NCI-H2029 (cell line): Measurements from ENCODE around the gene PACSIN2.

ENCODE experiments used
- DNase-seq: peaks from one replicate; lab custom pipeline; 2025; lab: John Stamatoyannopoulos, UW

The PACSIN2 gene

GRCh38 chr22:42857845-42858481, 157.0 kb downstream of the PACSIN2 start:
- peak; percentile 71 for DNase-seq

DNA sequence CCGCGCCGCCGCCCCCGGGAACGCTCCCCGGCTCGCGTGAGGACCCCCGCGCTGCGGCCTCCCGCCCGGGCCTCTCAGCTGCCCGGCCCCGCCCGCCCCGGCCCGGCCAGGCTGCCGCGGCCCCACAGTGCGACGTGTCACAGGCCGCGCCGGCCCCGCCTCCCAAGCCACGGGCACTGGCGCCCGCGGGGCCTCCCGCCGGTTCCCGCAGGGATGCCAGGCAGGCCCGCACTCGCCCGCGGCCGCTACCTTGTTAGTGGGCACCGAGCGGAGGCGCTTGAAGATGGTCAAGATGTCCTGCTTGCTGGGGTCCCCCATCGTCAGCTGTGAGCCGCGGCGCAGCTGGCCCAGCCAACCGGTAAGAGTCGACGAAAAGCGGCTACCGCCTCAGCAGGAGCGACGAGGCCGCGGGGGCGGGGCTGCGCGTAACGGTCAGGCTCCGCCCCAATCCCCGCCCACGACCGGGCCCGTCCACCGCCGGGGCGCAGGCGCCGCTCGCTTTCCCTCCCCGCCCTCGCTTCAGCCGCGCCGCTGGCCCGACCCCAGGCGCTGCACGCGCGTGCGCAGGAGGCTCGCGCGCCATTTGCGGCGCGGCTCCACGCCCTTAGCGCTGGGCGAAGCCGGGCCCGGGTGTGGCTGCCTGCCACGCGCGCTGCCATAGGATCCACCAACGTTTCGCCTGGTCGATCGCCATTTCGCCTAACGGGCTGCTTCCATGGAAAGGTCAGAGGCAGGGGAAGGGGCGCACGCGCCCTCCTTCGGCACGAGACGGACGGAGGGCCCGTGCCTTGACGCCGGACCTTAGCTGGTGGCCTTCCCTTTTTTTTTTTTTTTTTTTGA, 157.9 kb downstream of the PACSIN2 start, which contains the start of gene ARFGAP3:
Gene ARFGAP3, minus strand, starts transcription at position 409 of the 840 bp plus-strand sequence. Its CDS starts 91 bp downstream, at position 318.
- DNase-seq, result peak; percentile 86

DNA sequence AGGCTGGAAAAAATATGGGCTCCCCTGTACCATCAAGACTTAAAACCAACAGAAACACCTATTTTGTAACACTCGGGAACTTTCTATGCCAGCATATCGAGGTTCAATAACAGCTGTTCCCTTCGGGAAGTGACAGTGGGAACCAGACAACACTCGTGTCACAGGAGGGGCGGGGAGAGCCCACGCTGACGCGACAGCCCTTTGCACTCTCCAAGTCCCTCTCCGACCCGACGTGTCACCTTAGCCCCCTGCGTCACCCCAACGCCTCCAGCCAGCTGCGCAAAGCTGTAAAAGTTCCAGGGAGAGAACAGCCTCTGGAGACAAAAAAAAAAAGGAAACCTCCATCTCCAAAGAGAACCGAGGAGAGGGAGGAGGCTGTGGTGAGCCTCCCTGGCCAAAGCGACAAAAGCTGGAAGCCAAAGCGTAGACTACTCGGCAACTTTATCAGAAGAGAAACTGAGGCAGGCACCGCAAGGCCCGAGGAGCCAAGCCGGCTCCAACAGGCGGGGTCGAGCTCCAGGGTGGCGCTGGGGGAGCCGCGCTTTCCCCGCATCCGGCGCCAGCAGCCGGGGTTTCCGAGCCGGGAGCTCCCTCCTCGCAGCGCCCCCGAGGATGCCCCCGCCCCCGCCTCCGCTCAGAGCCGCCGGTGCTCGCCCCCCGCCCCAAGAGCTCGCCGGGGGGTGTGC, 158.6 kb downstream of the PACSIN2 start:
- DNase-seq, result no peak

DNA sequence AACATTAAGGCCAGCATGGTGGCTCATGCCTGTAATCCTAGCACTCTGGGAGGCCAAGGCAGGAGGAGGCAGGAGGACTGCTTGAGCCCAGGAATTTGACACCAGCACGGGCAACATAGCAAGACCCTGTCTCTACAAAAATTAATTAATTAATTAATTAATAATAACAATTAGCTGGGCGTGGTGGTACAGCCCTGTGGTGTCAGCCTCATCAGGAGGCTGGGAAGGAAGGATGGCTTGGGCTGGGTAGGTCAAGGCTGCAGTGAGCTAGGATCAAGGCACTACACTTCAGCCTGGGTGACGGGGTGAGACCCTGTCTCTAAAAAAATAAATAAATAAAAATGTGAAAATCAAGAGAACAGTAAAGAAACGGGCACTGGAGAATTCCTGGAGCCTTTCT, 159.2 kb downstream of the PACSIN2 start:
- no peak for DNase-seq

DNA sequence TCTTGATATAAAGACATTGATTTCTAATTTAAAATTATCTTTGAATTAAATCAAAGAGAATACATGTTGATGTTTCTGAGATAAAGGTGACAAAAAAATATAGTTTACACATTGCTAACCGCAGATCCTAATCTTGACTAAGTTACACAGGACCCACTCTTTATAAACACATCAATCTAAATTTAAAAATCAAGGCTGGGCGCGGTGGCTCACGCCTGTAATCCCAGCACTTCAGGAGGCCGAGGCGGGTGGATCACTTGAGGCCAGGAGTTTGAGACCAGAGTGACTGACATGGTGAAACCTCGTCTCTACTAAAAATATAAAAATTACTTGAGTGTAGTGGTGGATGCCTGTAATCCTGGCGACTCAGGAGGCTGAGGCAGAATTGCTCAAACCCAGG, 159.7 kb downstream of the PACSIN2 start:
- no peak for DNase-seq

- no peak for DNase-seq
These were observed 165.9 kb downstream of the PACSIN2 start for GRCh38 chr22:42848941-42849550.

DNA sequence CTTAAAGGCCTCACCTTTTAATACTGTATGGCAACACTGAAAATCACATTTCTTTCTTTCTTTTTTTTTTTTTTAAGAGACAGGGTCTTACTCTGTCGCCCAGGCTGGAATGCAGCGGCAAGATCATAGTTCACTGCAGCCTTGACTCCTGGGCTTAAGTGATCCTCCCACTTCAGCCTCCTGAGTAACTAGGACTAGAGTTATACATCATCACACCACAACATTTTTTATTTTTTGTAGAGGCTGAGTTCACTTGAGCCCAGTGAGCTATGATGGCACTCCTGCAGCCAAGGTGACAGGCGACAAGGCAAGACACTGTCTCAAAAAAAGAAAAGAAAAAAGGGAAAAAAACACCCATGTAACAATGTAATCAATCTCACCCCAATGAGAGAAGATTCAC, 167.8 kb downstream of the PACSIN2 start:
- no peak for DNase-seq

DNA sequence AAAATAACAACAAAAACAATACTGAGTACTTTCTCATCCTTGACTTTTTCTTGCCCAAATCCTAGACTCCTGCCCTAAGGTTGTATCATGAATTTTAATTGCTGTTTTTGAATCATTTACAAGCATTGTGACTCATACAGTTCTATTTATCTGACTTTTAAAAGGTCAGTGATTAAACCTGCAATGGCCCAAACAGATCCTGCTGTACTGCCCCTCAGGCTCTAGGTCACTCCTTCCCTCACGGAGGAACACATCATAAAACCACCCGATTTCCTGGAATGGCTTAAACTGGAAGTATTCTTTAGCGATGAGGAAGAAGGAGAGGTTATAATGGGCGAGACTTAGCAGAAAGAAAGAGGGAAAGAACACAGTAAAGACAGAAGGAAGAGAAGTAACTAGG, 170.2 kb downstream of the PACSIN2 start:
- DNase-seq, result no peak

DNA sequence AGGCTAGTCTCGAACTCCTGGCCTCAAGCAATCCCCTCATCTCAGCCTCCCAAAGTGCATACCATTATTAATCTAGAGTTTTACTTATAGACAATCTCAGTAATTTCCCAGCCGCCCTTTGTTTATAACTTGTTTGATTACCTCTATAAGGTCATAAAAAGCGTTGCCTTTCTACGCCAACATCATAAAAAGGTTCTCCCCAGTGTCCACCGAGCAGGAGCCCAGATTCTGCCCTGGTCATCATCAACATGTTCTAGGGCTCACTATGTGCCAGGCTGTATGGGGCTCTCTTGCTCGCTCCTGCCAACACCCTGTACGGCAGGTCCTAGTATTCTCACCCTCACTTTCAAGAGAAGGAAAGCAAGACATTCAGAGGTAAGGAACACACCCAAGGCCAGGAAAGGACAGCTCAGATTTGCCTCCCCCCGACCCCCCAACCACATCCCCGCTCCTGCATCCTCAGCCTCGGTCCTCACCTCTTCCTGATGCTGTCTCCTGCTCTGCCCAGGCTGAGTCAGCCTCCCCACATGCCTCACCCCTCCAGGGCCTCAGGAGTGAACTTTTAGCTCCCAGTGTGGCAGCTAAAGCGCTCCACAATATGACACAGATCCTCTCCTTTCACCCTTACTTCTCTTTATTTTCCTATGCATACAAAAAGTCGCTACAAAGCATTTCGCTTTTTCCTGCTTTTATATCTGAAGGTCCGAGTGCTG, 172.1 kb downstream of the PACSIN2 start:
- no peak for DNase-seq

GRCh38 chr22:42841444-42841843, 173.5 kb downstream of the PACSIN2 start:
- no peak for DNase-seq

DNA sequence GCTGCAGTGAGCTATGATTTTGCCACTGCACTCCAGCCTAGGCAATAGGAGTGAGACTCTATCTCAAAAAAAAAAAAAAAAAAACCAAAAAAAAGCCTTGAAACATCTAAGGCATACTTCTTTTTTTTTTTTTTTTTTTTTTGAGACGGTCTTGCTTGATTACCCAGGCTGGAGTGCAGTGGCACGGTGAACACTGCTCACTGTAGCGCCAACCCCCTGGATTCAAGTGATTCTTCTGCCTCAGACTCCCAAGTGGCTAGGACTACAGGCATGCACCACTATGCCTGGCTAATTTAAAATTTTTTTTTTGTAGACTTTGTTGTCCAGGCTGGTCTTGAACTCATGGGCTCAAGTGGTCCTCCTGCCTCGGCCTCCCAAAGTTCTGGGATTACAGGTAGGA, 177.4 kb downstream of the PACSIN2 start:
- no peak for DNase-seq

- no peak for DNase-seq
These were observed 178.9 kb downstream of the PACSIN2 start for GRCh38 chr22:42836026-42836425.

GRCh38 chr22:42834177-42834949, 180.6 kb downstream of the PACSIN2 start:
- DNase-seq, result no peak

DNA sequence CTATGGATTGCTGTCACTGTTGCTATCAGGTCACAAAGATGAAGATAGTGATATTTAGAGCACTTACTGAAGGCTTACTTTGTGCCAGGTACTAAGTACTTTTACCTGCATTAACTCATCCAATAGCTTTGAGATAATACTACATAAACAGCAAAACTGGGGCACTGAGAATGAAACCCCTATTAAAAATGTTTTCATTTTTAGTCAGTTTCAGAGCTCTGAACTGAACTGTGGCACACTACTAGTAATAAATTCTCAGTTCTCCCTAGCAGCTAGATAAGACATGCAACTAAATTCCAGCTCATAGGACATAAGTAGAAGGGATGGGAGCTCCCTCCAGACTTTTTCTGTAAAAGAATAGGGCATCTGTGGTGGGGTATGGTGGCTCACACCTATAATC, 181.8 kb downstream of the PACSIN2 start:
- no peak for DNase-seq

GRCh38 chr22:42831712-42832111, 183.2 kb downstream of the PACSIN2 start:
- no peak for DNase-seq

GRCh38 chr22:42830161-42830560, 184.8 kb downstream of the PACSIN2 start:
- no peak for DNase-seq

- no peak for DNase-seq
These were observed 185.6 kb downstream of the PACSIN2 start for GRCh38 chr22:42829302-42829701.

DNA sequence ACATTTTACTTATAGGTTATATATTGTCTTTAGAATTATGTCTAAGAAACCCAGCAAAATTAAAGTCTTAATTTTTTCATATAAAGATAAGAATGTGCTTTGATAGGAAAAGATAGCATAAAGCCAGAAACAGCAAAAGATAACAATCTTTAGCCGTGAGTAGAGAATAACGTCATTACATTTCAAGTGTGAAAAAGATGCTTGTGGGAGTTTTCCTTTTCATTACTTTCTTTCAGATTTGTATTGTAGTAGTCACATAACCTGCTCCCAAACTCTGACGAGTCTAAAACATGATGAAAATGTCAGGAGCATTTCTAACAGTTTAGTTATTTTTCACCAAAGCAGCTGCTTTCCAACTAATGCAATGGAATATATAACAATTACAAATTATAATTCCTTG, 189.2 kb downstream of the PACSIN2 start:
- DNase-seq, result no peak

DNA sequence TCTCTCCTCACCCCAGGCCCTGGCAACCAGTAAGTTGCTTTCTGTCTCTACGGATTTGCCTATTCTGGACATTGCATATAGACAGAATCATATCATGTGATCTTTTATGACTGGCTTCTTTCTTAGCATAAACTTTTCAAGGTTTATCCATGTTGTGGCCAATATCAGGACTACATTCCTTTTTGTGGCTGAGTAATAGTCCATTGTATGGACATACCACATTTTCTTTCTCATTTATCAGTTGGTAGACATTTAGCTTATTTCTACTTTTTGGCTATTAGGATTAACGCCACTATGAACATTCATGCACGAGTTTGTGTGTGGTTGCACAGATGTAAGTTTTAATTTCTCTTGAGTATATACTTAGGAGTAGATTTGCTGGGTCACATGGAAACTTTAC, 193.6 kb downstream of the PACSIN2 start:
- no peak for DNase-seq

- no peak for DNase-seq
These were observed 194.7 kb downstream of the PACSIN2 start for GRCh38 chr22:42820045-42820763.
